ENCODE measurements around the gene OSBP.

OSBP gene

DNA sequence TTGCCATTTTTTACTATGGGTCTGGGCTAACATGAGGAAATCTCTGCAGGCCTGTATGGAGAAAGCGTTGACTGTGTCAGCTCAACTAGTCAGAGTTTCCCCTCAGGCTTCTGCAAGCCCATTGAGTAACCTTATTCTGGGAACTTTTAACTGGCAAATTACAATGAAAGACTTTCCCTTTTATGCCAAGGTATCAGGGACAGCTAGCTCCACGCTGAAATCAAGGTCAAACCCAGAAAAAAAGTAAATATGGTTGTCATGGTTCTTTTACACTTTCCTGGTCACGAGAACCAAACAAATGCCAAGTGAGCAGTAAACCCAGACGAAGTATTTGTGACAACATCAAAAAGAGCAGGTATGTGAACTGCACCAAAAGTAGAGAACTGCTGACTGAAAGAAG is 13.8 kb downstream of the OSBP start:
- H3K36me3 ChIP-seq (replicated peaks; ENCODE audit: low read depth, low read length), result peaks cover 68% of the 10 kb centered on the region
- H3K27me3 ChIP-seq (ENCODE audit: low read depth, low read length), result no peaks in the 10 kb centered on the region
- TF ChIP-seq, protein P1, sequence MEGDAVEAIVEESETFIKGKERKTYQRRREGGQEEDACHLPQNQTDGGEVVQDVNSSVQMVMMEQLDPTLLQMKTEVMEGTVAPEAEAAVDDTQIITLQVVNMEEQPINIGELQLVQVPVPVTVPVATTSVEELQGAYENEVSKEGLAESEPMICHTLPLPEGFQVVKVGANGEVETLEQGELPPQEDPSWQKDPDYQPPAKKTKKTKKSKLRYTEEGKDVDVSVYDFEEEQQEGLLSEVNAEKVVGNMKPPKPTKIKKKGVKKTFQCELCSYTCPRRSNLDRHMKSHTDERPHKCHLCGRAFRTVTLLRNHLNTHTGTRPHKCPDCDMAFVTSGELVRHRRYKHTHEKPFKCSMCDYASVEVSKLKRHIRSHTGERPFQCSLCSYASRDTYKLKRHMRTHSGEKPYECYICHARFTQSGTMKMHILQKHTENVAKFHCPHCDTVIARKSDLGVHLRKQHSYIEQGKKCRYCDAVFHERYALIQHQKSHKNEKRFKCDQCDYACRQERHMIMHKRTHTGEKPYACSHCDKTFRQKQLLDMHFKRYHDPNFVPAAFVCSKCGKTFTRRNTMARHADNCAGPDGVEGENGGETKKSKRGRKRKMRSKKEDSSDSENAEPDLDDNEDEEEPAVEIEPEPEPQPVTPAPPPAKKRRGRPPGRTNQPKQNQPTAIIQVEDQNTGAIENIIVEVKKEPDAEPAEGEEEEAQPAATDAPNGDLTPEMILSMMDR (IDR thresholded peaks at IDR 0.05; ENCODE audit: low read depth, low read length), result no peak
- no peak for TF ChIP-seq EZH2phosphoT487 (IDR thresholded peaks at IDR 0.05; ENCODE audit: low read depth)

DNA sequence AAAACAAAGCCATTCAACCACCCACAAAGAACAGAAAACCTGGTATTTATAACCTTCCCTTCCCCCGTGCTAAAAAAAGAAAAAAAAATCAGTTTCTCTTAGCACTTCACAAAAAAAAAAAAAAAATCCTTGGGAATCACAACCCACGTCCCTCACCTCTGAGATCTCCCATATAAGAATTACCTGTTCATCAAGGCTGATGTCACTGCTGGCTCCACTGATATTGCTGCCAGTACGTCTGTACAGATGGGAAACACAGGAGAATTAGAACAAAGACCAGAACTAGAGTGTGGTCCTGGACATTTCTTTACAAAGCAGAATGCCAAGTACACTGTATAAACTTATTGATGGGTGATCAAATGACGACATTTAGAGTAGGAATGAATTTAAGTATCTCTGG is 14.9 kb downstream of the OSBP start:
- Histone ChIP-seq H2AFZ (ENCODE audit: low read depth, low read length) (no peak overlapping the region), H3K4me3 (ENCODE audit: low read length) (no peak overlapping the region), H3K9me3 (ENCODE audit: insufficient read depth, low read length) (no peaks in the 10 kb centered on the region), H3K27me3 (ENCODE audit: low read depth, low read length) (no peaks in the 10 kb centered on the region), H3K9ac (ENCODE audit: low read length) (no peak overlapping the region), H3K4me2 (ENCODE audit: low read length) (no peak overlapping the region), H3K36me3 (replicated peaks; ENCODE audit: low read depth, low read length) (peaks cover 66% of the 10 kb centered on the region), H3K79me2 (ENCODE audit: low read length) (peaks cover 3% of the 10 kb centered on the region; the same call in 1 of the 2 replicates), H4K20me1 (ENCODE audit: insufficient read depth, low read length) (peaks cover 4% of the 10 kb centered on the region; the same call in 1 of the 2 replicates), H3K27ac (ENCODE audit: low read length) (no peak overlapping the region), H3K4me1 (ENCODE audit: low read length) (no peaks in the 10 kb centered on the region)
- TF ChIP-seq, protein P1 (IDR thresholded peaks at IDR 0.05; ENCODE audit: low read depth, low read length), result no peak
- no peak for TF ChIP-seq EZH2phosphoT487 (IDR thresholded peaks at IDR 0.05; ENCODE audit: low read depth)

More for the DNA sequence above, 13.8 kb downstream of the OSBP start:
- H3K9me3 ChIP-seq (ENCODE audit: insufficient read depth, low read length), result no peaks in the 10 kb centered on the region
- no peaks in the 10 kb centered on the region for H3K4me1 ChIP-seq (ENCODE audit: low read length)
- H4K20me1 ChIP-seq (ENCODE audit: insufficient read depth, low read length), result peaks cover 4% of the 10 kb centered on the region; the same call in 1 of the 2 replicates
- no peak overlapping the region for H3K4me3 ChIP-seq (ENCODE audit: low read length)
- H3K4me2 ChIP-seq (ENCODE audit: low read length), result no peak overlapping the region
- peaks cover 3% of the 10 kb centered on the region; the same call in 1 of the 2 replicates for H3K79me2 ChIP-seq (ENCODE audit: low read length)
- H2AFZ ChIP-seq (ENCODE audit: low read depth, low read length), result no peak overlapping the region
- H3K9ac ChIP-seq (ENCODE audit: low read length), result no peak overlapping the region
- no peak overlapping the region for H3K27ac ChIP-seq (ENCODE audit: low read length)

DNA sequence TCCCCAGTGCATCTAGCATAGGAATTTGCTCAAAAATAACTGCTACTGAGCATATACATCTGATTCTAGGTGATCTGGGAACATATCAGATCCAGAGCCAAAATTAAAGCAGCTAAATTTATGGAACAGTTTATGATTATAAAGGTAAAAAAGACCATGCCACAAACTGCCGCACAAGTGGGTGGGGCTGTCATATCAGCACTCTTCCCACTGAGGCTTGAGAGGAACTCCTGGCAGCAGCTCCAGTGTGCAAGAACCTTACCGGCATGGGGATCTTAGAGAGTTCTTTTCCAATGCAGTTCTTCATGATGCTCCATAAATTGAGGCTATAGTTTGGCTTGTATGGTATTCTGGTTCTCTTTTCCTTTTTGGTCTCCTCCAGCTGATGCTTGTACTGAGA is 15.3 kb downstream of the OSBP start:
- no peak overlapping the region for H3K4me2 ChIP-seq (ENCODE audit: low read length)
- H2AFZ ChIP-seq (ENCODE audit: low read depth, low read length), result no peak overlapping the region
- H3K36me3 ChIP-seq (replicated peaks; ENCODE audit: low read depth, low read length), result peaks cover 67% of the 10 kb centered on the region
- no peaks in the 10 kb centered on the region for H3K27me3 ChIP-seq (ENCODE audit: low read depth, low read length)
- H3K9me3 ChIP-seq (ENCODE audit: insufficient read depth, low read length), result no peaks in the 10 kb centered on the region
- H3K4me3 ChIP-seq (ENCODE audit: low read length), result no peak overlapping the region
- H3K4me1 ChIP-seq (ENCODE audit: low read length), result no peaks in the 10 kb centered on the region
- no peak for TF ChIP-seq EZH2phosphoT487 (IDR thresholded peaks at IDR 0.05; ENCODE audit: low read depth)
- TF ChIP-seq, protein P1 (IDR thresholded peaks at IDR 0.05; ENCODE audit: low read depth, low read length), result no peak
- peaks cover 3% of the 10 kb centered on the region; the same call in 1 of the 2 replicates for H3K79me2 ChIP-seq (ENCODE audit: low read length)
- H3K27ac ChIP-seq (ENCODE audit: low read length), result no peak overlapping the region
- H4K20me1 ChIP-seq (ENCODE audit: insufficient read depth, low read length), result peaks cover 4% of the 10 kb centered on the region; the same call in 1 of the 2 replicates
- H3K9ac ChIP-seq (ENCODE audit: low read length), result no peak overlapping the region

DNA sequence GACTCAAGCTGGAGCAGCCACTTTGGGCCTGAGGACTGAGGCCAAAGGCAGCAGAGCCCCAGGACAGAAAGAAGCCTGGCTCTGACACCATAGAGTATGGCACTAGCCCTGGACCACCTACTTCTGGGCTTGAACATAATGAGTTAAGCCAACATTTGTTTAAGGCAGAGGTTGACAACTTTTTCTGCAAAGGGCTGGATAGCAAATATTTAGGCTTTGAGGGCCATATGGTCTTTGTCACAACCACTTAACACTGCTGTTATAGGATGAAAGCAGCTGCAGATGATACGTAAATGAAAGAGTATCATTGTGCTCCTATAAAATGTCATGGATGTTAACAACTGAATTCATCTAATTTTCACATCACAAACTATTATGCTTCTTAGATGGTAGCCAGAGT is 16.6 kb downstream of the OSBP start:
- H3K9me3 ChIP-seq (ENCODE audit: insufficient read depth, low read length), result no peaks in the 10 kb centered on the region
- peaks cover 1% of the 10 kb centered on the region; the same call in 1 of the 2 replicates for H3K79me2 ChIP-seq (ENCODE audit: low read length)
- no peak overlapping the region for H3K4me3 ChIP-seq (ENCODE audit: low read length)
- H3K36me3 ChIP-seq (replicated peaks; ENCODE audit: low read depth, low read length), result peaks cover 80% of the 10 kb centered on the region
- TF ChIP-seq EZH2phosphoT487 (IDR thresholded peaks at IDR 0.05; ENCODE audit: low read depth), result no peak
- TF ChIP-seq, protein P1 (IDR thresholded peaks at IDR 0.05; ENCODE audit: low read depth, low read length), result no peak
- no peaks in the 10 kb centered on the region for H3K4me1 ChIP-seq (ENCODE audit: low read length)
- no peak overlapping the region for H3K9ac ChIP-seq (ENCODE audit: low read length)
- H3K27ac ChIP-seq (ENCODE audit: low read length), result no peak overlapping the region
- peaks cover 4% of the 10 kb centered on the region; the same call in 1 of the 2 replicates for H4K20me1 ChIP-seq (ENCODE audit: insufficient read depth, low read length)
- H3K27me3 ChIP-seq (ENCODE audit: low read depth, low read length), result no peaks in the 10 kb centered on the region
- no peak overlapping the region for H3K4me2 ChIP-seq (ENCODE audit: low read length)
- no peak overlapping the region for H2AFZ ChIP-seq (ENCODE audit: low read depth, low read length)

All from OCI-LY3 (cell line).